GM18861 (cell line): Measurements from ENCODE around the gene DSCAM.
"Not testable (repeated sequence)": the region's sequence is repeated elsewhere in the genome, so short reads cannot be mapped to it uniquely, and the experiment has no call there.

Source experiments
- ATAC-seq: cut with Tn5 transposase; IDR thresholded peaks from one replicate; pipeline ENCODE4 v1.9.1; 2021; ENCODE audit not compliant: unreplicated experiment

DSCAM gene

DNA sequence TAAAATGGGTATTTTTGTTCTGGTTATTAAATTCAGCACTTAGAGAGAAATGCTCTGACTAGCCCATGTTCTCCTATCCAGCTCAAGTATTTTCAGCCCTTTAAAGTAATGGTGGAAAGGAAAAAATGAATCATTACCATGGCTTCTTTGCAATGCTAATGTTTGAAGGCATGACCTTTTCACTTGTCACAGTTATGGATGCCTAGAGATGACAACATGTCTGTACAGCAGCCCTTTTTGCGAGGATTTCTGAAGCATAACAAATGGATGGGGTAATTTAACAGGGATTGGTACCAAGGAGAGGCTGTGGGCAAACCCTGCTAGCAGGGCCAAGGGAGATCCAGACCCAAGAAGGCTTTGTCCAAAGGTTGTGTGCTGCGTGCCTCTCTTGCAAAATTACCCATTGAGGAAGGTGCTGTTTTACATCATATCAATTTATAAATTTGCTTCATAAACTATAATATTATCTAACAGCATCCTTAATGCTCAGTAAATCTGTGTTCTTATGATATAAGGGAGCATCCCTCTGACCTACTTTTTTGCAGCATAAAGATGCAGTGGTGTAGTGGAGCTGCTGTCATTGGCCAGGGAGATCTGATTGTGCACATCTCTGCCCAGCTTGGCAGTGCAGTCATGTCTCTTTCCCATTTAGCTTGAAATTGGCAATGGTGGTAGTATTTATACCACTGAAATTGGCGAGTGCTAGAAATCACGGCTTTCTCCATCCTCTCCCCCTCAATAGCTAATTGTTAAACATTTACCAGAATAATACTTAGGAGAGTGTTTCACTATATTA, 652.6 kb downstream of the DSCAM start:
- ATAC-seq, result no peak

GRCh38 chr21:40191616-40192015, 655.3 kb downstream of the DSCAM start:
- no peak for ATAC-seq

DNA sequence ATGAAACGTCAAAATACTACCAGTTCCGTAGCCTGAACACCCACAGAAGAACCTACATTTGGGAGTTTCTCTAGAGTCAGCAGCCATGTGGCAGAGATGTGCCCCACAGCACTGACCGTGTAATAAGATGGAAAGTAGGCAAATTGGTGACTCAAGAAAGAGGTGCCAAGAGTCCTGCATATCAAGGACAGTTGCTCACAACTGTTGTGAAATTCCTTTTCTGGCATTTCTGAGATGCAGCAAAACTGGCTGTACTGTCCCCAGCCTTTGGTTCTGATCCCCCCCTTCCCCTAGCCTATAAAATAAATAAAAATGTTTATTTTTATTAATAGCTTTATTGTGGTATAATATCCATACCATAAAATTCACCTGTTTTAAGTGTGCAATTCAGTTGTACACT, 655.8 kb downstream of the DSCAM start:
- ATAC-seq, result no peak

DNA sequence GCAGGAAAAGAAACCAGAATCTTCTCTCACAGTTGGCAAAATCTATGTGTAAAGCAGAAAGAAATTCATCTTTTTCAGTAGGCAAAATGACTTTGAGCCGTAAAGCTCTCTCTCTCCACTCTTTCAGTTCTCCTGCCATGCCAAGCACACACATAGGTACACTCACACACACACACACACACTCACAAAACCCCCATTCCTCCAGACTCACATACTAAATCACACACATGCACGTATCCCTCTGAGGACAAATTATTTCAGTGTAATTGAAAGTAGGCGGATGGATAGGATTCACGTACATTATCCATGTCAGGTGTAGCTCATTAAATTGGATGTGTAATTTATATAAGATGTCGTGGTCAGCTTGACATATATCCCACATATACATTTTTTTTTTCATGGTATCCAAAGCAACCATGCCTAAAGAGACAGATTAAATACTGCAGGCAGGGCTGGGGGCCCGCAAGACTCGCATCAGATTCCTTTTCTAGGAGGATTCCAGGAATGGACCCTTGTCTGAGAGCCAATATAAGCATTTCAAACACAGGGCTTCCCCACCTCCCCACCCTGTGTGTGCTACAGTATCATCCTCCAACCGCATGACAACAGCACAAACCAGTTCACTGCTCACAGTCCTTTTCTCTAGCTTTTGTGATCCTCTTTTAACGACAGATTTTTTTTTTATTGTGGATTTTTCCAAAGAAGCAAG, 658.9 kb downstream of the DSCAM start:
- no peak for ATAC-seq

GRCh38 chr21:40187244-40187643, 659.7 kb downstream of the DSCAM start:
- no peak for ATAC-seq

DNA sequence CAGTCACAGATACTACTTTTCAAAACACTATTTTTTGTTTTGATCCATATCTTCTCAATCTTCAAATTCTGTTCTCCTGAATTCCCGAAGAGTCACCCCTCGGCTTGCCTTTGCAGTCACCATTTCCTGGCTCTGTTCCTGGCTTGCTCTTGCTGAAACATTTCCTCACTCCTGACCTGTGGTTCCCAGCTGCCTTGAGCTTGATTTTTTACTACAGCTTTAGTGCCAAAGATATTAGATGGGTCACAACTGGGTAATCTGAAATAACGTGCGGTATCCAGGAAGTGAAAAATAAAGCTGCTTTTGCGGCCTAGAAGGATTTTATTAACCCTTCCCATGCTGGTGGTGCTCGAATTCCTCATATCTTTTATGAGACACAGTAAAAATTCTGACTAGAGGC, 660.9 kb downstream of the DSCAM start:
- no peak for ATAC-seq

- ATAC-seq, result no peak
Observed at GRCh38 chr21:40185208-40185607, 661.8 kb downstream of the DSCAM start.

DNA sequence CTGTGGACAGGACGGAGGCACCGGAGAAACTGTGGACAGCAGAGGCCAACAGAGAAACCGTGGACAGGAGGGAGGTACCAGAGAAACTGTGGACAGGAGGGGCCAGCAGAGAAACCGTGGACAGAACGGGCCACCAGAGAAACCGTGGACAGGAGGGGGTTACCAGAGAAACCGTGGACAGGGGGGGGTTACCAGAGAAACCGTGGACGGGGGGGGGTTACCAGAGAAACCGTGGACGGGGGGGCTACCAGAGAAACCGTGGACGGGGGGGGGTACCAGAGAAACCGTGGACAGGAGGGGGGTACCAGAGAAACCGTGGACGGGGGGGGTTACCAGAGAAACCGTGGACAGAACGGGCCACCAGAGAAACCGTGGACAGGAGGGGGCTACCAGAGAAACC, 664.5 kb downstream of the DSCAM start:
- ATAC-seq, result not testable (repeated sequence)

DNA sequence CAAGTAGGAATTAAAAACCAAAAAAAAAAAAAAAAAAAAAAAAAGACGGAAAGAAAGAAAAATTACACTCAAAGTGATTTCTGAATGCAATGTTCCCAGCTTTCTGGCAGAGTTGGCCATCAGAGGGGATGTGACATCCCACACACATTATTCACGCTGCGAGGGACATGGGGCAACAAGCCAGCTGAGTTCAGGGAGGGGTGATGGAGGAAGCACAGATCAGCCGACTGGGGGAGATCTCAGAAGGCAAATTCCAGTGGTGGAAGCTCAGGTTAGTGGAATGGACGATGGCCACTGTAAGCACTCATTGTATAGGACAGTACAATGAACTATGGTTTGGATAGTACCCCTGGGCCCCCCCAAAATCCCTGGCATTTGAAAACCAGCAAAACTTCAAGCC, 667.8 kb downstream of the DSCAM start:
- ATAC-seq, result no peak

DNA sequence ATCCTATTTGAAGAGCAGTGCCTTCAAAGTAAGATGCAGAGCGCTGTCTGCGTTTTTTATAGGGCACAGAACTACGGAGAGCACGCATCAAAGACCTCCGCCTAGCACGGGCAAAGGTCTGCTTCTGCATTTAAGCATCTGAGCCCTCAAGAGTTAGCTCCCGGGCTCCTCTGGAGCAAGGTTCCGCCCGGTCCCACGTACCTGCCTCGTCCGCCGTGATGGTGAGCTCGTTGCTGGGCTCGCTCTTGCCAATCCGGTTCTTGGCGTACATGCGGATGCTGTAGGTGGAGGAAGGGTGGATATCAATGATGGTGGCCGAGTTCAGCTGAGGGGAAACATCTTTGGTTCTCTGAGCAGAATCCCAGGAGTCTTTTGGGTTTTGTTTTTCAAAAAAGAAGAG, 668.2 kb downstream of the DSCAM start:
- ATAC-seq, result no peak

DNA sequence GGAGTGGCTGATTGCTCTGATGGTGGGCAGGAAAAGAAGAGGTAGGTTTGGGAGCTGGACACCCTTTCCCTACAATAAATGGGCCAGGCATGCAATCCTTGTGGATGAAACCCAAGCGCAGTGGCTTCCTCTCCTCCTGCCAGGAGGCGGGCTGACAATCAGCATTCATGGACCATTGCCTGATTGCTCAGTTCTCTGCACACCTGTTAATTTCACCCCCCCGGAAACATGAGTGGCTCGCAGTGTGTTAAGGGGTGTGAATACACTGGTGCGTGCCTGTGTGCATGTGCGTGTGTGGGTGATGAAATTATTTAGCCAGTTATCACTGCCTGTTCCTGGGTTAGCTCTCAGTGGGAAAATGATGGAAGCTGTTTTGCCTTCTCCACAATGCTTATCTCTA, 669.0 kb downstream of the DSCAM start:
- ATAC-seq, result no peak

DNA sequence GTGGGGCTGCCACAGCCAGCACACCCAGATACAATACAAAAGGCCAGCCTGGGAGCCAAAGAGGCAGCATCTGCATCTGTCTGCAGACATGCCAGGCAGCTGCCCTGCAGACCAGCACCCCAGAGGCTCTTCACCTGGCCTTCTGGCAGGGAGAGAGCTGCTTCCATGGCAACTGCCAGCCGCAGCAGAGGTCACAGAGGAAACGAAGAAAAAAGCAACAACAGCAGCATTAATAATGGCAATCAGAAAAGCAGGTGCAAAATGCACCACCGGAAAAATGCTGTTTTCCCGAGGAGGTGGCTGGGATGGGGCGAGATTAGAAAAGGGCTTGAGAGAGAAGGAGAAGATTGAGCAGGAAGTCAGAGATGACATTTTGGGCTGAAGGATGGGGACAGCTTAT, 670.2 kb downstream of the DSCAM start:
- no peak for ATAC-seq

DNA sequence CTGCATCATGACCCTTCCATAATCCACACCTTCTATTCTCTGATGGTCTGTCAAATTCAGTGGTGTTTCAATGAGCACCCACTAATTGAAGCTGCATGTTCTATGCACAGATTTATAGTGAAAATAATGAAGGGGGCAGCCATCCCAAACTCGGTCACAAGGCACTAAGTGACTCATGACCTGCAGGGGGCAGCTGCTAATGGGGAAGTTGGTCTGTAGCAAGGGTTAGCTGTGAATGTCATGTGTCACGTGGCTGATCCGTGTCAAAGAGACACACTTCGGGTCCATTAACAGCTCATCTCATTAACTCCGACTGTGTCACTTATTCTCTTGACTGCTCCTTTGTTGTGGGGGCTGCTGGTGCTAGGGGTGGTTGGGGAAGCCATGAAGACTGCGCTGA, 673.1 kb downstream of the DSCAM start:
- ATAC-seq, result no peak

GRCh38 chr21:40169971-40170370, 677.0 kb downstream of the DSCAM start:
- ATAC-seq, result no peak

GRCh38 chr21:40166291-40166843, 680.6 kb downstream of the DSCAM start:
- ATAC-seq, result no peak

DNA sequence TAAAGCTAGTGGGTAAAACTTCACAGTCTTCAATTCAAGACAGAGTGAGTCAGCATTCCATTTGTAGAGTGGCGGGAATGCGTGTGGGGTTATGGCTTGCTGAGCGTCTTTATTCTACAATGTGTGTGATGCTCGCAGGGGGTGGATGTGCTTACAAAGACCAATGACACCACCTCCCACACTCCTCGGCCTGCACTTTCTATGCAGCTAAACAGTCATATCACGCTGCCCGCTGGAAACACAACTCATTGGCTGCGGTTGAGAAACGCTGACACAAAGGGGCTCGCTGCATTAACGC, 681.2 kb downstream of the DSCAM start:
- no peak for ATAC-seq

GRCh38 chr21:40164905-40165772, 681.8 kb downstream of the DSCAM start:
- ATAC-seq, result no peak

GRCh38 chr21:40162075-40162474, 684.9 kb downstream of the DSCAM start:
- no peak for ATAC-seq

DNA sequence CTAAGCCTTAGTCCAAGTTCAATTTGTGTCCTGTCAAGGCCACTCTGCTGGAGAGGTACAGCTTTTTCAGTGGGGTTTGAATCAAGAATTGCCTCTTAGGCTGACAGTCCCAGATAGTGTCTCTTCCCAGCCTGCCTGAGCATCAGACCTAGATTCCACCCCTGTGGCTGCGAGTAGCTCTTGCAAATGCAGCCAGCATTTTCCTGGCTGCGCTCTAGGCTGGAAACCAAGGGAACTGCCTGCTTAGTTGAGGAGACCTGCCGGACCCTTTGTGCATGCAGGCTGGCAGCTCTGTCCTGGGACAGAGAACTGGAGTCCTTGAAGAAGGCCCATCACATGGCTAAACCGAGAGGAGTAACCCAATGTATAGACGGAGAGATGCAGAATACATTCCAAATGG, 686.0 kb downstream of the DSCAM start:
- ATAC-seq, result no peak

DNA sequence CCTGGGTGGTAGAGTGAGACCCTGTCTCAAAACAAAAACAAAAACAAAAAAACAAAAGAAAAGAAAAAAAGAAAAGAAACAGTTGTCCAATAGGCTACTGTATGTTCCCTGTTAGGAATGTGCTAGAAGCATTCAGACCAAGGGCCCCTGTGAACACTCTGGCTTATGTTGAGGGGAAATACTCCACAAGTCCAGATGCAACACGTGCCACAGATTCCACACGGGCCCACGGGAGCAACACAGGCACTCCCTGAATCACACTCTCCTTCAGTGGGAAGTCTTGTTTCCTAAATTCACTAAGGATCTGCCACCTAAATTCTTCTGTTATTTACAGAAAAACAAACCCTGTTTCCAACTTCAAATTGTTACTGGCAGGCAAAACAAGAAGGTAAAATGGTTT, 688.6 kb downstream of the DSCAM start:
- ATAC-seq, result no peak

DNA sequence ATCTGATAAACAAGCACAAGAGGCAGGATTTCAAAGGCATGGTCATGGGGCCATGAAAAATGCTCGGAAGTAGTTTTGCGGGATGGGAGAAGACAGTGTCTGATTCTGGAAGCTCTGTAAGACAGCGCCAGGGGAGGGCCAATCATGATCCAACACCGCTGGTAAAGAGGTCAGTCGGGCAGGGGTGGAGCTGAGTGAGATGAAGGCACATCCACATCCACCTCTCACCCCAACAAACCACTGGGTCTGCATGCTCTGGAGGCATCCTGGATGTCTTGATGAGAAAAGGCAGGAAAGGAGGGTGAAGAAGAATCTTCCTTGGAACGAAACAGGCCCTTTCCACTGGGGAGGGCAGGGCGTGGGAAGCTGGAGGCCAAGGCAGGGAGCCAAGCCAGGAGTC, 691.4 kb downstream of the DSCAM start:
- ATAC-seq, result no peak

DNA sequence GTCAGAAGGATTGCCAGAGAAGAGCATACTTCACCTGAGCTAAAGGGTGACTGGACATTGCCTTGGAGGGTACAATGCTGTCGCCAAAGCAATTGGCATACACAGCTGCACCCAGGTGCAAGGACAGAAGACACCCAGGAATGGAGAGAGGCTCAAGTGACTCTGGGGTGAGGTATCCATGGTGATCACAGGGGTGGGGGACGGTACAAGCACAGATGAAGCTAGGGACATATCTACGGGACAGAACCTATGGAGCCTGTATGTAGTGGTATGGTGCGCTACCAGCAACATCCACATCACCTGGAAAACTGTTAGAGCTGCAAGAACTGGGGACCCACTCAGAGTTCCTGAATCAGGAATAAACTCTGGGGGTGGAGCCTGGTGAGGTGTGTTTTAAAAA, 693.6 kb downstream of the DSCAM start:
- ATAC-seq, result no peak
